Right cardiac atrium (tissue), 5 donors: ENCODE data around the gene KLHL17. TPM values are rescaled to one million over a fixed set of nuclear protein-coding genes. Genes with fewer than 3 reads are reported as not detected.
"Not testable (repeated sequence)": the region's sequence is repeated elsewhere in the genome, so short reads cannot be mapped to it uniquely, and the experiment has no call there.

Experiments used
- ATAC-seq, 2 donors: fragments of 200-7000 bp; cut with Tn5 transposase; one replicate each; pipeline versions ENCODE4 v1.8.0 to v1.9.1; 2020; ENCODE audit warnings: moderate library complexity in 2 of 2, mild to moderate bottlenecking in 1 of 2
- DNase-seq, 3 donors: peaks; one replicate each; pipeline ENCODE4 v3.0.0-alpha.2; 2020
- H3K27ac ChIP-seq: one replicate; pipeline ENCODE4 v1.5.1; 2013; ENCODE audit warnings: mild to moderate bottlenecking, low read length, control low read depth, moderate library complexity
- H3K27me3 ChIP-seq: one replicate; pipeline ENCODE4 v1.6.1; 2013; ENCODE audit not compliant: control insufficient read depth, insufficient read depth
- H3K4me1 ChIP-seq: one replicate; pipeline ENCODE4 v1.6.1; 2013; ENCODE audit warnings: low read length; ENCODE audit not compliant: control insufficient read depth, insufficient read depth
- H3K4me3 ChIP-seq: one replicate; pipeline ENCODE4 v1.5.1; 2013; ENCODE audit warnings: low read length, control low read depth
- H3K9me3 ChIP-seq: one replicate; pipeline ENCODE4 v1.6.1; 2013; ENCODE audit warnings: low read length; ENCODE audit not compliant: control insufficient read depth
- WGBS: extraction: QIAGEN DNeasy Blood & Tissue Kit; methylation state at CpG from one replicate; pipeline ENCODE4 v1.1.7; 2013; 5-methylcytosine and 5-hydroxymethylcytosine counted together
- intact Hi-C, 4 donors: fragments of 100-400 bp; cut with DNase I; formaldehyde crosslinking; loops; one replicate each; pipeline versions ENCODE4 v1.11.0 to v1.14.0; 2022 to 2023
- polyA plus RNA-seq: library from polyadenylated mRNA; stranded (reverse); fragments of 200-250 nt; gene quantifications from one replicate; pipeline ENCODE4 v1.2.3, GENCODE V29; 2013
- total RNA-seq, 4 donors: library from RNA; stranded (reverse); fragmentation: NEBNext Ultra II Directional; extraction: Animal tissue kit (Norgen Biotek cat#: 25700); gene quantifications; one replicate each; pipeline ENCODE4 v1.2.1, GENCODE V29; 2021
- donor health status: healthy with polysubstance abuse.
- donor health status: DM: no; HTN: yes; CAD: no.
- donor health status: DM: no; HTN: no; CAD: no.
- donor health status: DM: no; HTN: yes; CAD: no; lungs with severe emphysema.
- donor health status: DM: yes; HTN: yes; CAD: no.

Gene KLHL17
- total and polyA plus RNA-seq, 5 donors = 5.0 to 9.7 (median 5.4) TPM

DNA sequence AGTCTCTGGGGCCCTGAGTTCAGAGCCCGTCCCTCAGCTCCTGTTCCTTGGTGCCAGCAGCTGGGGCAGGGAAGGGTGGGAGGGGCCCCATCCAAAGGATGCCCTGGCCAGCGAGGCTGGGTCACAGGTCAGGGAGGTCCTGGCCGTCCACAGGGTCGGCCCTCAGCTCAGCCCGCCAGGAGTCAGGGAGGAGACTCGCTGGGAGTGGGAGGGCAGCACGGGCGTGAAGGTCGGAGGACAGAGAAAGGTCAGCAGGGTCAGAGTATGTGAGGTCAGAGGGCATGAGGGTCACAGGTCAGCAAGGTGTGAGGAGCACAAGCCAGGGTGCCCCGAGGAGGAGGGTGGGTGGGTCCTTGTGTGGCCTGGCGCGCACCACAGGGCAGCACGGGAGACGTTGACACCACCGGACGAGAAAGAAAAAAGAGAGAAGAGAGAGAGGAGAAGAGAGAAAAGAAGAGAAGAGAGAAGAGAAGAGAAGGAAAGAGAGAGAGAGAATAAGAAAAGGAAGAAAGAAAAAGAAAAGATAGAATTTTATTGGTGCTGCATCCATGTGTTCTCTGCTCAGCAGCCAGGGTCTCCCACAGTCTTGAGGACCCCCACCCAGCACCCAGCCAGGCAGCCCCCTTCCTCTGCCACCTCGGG, 14.4 kb downstream of the KLHL17 start:
- Histone ChIP-seq H3K27ac (no peak overlapping the region), H3K27me3 (no peaks in the 10 kb centered on the region), H3K9me3 (no peaks in the 10 kb centered on the region), H3K4me1 (no peaks in the 10 kb centered on the region), H3K4me3 (no peak overlapping the region)
- 63% methylated on average over 17 of the region's 17 CpGs for WGBS
- DNase-seq = peak in 1 of 3 donors; percentile 62
- intact Hi-C loops = no loop called here
- ATAC-seq = no peak

DNA sequence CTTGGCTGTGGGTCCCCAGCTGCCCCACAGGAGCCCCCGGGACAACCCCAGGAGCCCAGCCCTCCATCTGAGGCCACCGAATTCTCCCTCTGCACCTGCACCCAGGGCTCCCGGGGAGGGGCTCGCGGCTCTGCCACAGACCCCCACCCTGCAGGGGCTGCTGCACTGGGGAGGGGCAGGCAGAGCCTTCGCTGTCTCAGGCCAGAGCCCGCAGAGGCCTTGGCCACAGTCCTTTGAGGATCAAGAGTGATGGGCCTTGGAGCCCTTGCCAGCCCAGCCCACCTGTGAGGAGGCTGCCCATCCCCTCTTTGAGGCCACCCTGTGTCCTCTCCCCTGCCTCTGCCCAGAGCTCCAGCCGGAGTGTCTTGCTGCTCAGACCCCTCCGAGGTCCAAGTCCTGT, 15.0 kb downstream of the KLHL17 start:
- Histone ChIP-seq H3K9me3 (no peaks in the 10 kb centered on the region), H3K4me1 (no peaks in the 10 kb centered on the region), H3K4me3 (no peak overlapping the region), H3K27me3 (no peaks in the 10 kb centered on the region), H3K27ac (no peak overlapping the region)
- intact Hi-C loops = no loop called here
- ATAC-seq = no peak
- peak in 1 of 3 donors; percentile 57 for DNase-seq
- WGBS = 81% methylated on average over 9 of the region's 9 CpGs

DNA sequence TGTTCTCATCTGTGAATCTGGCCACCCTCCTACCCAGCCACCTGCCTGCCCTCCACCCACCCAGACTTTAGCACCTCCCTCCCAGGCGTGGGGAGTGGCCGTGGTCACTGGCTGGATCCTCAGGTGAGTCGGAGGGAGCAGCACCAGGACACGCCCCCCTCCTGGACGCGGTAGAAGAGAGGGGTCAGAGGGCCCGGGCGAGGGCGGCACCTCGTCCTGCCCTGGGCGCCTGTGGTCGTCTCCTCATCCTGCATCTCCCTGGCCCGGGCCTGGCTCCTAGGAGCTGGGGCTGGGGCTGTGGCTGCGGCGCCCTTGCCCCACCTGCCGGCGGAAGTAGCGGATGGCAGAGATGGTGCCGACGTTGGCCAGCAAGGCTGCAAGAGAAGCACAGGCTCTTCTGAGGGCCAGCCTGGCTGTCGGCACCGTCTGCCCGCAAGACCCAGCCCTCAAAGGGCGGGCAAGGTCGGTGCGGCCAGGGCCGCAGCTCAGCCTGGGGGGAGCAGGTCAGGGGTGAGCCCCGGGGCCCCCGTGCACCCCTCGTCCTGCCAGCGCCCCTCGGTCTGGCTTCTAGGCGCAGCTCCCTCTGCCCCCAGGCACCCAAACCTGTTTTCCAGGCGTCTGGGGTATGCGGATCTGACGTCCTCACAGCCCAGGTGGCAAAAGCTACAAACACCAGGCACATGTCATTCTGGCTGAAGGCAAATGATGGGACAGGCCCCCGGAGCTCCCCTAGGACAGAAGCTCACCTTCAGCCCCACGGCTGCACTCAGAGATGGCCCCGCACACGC, 15.7 kb downstream of the KLHL17 start:
- DNase-seq (peak; percentile 37 to 83 (median 73)), ATAC-seq (peak in 1 of 2 donors; percentile 16)
- Histone ChIP-seq H3K27ac (peak overlapping the region; percentile 2), H3K27me3 (no peaks in the 10 kb centered on the region), H3K4me1 (no peaks in the 10 kb centered on the region), H3K4me3 (no peak overlapping the region), H3K9me3 (no peaks in the 10 kb centered on the region)
- WGBS = 7% methylated on average over 40 of the region's 40 CpGs
- intact Hi-C loops = no loop called here

DNA sequence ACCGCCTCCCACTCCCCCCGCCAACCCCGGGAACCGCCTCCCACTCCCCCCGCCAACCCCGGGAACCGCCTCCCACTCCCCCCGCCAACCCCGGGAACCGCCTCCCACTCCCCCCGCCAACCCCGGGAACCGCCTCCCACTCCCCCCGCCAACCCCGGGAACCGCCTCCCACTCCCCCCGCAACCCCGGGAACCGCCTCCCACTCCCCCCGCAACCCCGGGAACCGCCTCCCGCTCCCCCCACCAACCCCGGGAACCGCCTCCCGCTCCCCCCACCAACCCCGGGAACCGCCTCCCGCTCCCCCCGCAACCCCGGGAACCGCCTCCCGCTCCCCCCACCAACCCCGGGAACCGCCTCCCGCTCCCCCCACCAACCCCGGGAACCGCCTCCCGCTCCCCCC, 16.4 kb downstream of the KLHL17 start:
- WGBS = 72% methylated on average over 20 of the region's 39 CpGs
- H3K27ac ChIP-seq, H3K9me3 ChIP-seq, ATAC-seq, intact Hi-C loops, H3K4me3 ChIP-seq, H3K27me3 ChIP-seq, H3K4me1 ChIP-seq: not testable (repeated sequence)
- peak; percentile 35 to 87 (median 64) for DNase-seq

DNA sequence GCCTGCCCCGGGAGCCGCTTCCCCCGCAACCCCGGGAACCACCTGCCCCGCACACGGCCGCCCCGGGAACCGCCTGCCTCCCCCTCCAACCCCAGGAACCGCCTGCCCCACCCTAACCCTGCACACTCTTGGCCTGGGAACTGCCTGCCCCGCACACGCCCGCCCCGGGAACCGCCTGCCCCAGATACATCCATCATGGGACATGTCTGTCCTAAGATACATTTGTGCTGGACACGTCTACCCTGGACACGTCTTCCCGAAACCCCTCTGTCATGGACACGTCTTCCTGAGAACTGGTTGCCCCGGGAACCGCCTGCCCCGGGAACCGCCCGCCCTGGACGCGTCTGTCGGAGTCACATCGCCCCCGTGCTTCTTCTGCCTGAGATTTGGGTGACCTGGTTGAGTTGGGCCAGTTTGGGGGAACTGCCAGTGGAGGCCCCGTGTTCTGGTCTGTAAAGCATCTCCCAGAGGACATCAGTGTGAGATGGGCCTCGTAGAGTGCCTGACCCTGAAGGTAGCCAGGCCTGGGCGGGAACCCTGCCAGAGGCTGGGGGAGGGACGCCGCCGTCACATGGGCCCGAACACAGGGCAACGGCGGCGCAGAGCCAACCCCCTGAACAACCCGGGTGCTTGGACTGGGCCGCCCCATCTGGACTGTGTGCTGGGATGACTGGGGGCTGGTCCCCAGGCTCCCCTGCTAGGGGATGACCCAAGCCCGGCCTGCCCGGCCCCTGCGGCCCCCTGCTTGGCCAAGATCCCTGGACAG, 17.9 kb downstream of the KLHL17 start:
- H3K9me3 ChIP-seq = no peaks in the 10 kb centered on the region
- DNase-seq (peak in 2 of 3 donors; percentile 18 to 68), ATAC-seq (no peak)
- intact Hi-C loops = no loop called here
- H3K4me3 ChIP-seq = no peak overlapping the region
- no peak overlapping the region for H3K27ac ChIP-seq
- WGBS = 88% methylated on average over 44 of the region's 44 CpGs
- H3K27me3 ChIP-seq = no peaks in the 10 kb centered on the region
- H3K4me1 ChIP-seq = no peaks in the 10 kb centered on the region

DNA sequence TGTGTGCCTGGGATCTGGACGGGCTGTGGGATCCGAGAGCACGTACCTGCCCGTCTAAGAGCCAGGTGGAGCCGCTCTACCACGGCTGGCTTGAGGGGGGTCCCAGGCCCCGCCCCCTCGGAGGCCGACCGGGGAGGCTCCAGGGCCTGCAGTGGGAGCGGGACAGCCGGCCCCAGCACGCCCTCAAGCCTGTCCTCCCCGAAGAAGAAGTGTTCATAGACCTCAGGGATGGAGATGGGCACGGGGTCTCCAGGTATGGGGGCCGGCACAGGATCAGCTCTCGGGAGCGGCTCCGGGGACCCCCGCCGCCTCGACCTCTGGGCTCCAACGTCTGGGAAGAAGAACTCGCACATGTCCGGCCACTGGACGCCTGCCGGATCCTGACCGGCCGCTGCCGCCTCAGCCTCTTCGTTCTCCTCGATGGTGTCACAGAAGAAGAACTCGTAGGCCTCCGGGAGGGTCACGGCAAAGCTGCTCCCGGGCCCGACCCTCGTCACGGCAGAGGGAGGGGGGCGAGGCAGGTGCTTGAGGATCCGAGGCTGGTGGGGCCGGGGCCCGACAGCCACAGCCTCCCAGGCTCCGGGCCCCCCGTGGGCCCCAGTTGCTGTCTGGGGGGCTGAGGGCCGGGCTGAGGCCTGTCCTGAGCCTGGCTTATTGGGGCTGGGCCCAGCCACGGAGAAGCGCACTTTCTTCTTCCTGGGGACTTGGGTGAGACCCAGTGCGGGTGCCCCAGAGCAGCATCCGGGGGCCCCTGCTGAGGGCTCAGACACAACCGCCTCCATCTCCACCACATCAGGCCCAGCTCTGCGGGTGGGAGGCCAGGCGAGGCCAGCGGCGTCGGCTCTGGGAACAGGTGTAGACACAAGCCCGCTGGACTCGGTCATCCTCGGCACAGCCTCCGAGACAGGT, 18.7 kb downstream of the KLHL17 start:
- DNase-seq (peak; percentile 16 to 54 (median 50)), ATAC-seq (no peak)
- H3K4me3 ChIP-seq = no peak overlapping the region
- intact Hi-C loops = no loop called here
- WGBS = 87% methylated on average over 60 of the region's 60 CpGs
- no peaks in the 10 kb centered on the region for H3K4me1 ChIP-seq
- no peaks in the 10 kb centered on the region for H3K27me3 ChIP-seq
- no peaks in the 10 kb centered on the region for H3K9me3 ChIP-seq
- no peak overlapping the region for H3K27ac ChIP-seq

DNA sequence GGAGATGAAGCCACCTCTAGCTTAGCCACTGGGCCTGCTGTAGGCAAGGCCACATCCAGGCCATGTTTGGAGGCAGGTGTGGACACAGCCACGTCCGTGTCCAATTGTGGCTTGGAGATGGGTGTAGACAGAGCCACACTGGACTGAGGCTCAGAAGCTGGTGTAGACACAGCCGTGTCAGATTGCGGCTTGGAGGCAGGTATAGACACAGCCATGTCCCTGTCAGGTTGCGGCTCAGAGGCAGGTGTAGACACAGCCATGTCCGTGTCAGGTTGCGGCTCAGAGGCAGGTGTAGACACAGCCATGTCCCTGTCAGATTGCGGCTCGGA, 19.3 kb downstream of the KLHL17 start:
- WGBS = 94% methylated on average over 9 of the region's 9 CpGs
- no peak for ATAC-seq
- no peak for DNase-seq
- Histone ChIP-seq H3K27me3 (no peaks in the 10 kb centered on the region), H3K4me1 (no peaks in the 10 kb centered on the region), H3K4me3 (no peak overlapping the region), H3K9me3 (no peaks in the 10 kb centered on the region), H3K27ac (no peak overlapping the region)
- intact Hi-C loops = loop anchor here in 1 of 4 donors (5.0 kb wide), 1 partner anchor 83 kb away; no protein-coding TSS in a partner anchor

DNA sequence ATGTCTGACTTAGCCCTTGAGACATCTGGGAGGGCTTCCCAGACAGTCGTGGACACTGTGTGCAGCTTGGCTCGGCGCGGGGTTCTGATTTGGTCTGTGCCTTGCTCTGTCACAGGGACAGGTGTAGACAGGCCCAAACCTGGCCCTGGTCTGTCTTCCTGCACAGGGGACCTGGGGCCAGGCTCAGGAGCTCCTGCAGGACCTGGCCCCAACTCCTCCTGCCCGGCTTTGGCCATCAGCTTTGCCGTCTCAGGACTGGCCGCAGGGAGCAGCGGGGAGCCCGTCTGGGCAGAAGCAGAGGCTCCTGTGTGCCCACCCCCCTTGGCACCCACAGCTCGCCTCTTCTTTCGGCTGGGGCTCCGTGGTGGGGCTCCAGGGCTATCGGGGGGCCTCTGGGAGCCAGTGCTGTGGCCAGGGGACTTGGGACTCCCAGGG, 19.8 kb downstream of the KLHL17 start:
- Histone ChIP-seq H3K4me3 (peak overlapping the region; percentile 22), H3K4me1 (no peaks in the 10 kb centered on the region), H3K9me3 (no peaks in the 10 kb centered on the region), H3K27ac (peak overlapping the region; percentile 1), H3K27me3 (no peaks in the 10 kb centered on the region)
- WGBS = 64% methylated on average over 13 of the region's 13 CpGs
- intact Hi-C loops = loop anchor here in 1 of 4 donors (5.0 kb wide), 1 partner anchor 82 kb away; no protein-coding TSS in a partner anchor
- peak in 2 of 3 donors; percentile 54 to 57 for DNase-seq
- ATAC-seq = peak in 1 of 2 donors; percentile 1

DNA sequence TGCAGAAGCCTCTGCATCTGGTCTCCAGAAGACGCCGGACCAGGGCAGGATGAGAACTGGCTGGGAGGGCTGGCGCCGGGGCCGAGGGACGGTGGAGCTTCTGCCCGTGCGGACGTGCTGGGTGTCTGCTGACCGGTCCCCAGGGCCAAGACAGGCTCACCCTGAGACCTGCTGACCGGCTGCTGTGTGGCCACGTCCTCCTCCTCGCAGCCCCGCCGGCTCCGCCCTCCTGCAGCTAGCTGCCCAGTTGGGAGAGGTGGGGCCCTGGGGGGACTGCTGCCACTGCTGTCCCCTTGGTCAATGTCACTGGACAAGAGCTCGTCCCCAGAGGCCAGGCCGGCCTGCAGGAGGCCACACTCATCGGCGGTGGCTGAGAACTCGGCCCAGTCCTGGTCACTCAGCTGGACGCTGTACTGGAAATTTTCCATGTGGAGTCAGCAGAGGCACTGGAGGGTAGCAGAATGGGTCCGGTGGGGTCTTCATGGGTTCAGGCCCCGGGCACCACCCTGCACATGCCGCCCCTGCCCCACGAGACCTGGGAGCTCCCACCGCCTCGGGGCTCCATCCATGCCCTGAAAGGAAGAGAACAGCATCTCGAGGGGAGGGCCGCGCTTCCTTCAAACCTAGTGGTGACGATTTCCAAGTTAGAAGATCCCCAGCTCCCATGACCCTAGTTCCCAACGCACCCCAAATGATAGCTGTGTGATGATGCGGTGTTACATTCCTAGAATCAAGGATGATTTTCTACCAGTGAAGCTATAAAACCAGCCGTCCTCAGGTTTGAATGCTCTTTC, 20.4 kb downstream of the KLHL17 start:
- H3K4me1 ChIP-seq = no peaks in the 10 kb centered on the region
- DNase-seq = peak; percentile 65 to 91 (median 86)

More for the DNA sequence above, 20.4 kb downstream of the KLHL17 start:
- Histone ChIP-seq H3K27ac (peak overlapping the region; percentile 81), H3K4me3 (peak overlapping the region; percentile 22), H3K27me3 (no peaks in the 10 kb centered on the region), H3K9me3 (no peaks in the 10 kb centered on the region)
- 55% methylated on average over 35 of the region's 35 CpGs for WGBS
- ATAC-seq = peak; percentile 62 to 69
- intact Hi-C loops = loop anchor here in 1 of 4 donors (5.0 kb wide), 1 partner anchor 82 kb away; no protein-coding TSS in a partner anchor
